GM12874 (cell line): ENCODE measurements around the gene GUCY2D.

Experiments used
- CTCF ChIP-seq: IDR thresholded peaks from 2 replicates; pipeline ENCODE4 v1.5.1; 2011; ENCODE audit warnings: low read depth, mild to moderate bottlenecking, control low read depth, low read length, moderate library complexity; ENCODE audit not compliant: insufficient read depth

The GUCY2D gene

GRCh38 chr17:8020776-8021564, 18.6 kb downstream of the GUCY2D start:
- no peak for TF ChIP-seq CTCF

GRCh38 chr17:8021565-8022359, 19.3 kb downstream of the GUCY2D start:
- TF ChIP-seq CTCF: no peak

- no peak for TF ChIP-seq CTCF
Measured at GRCh38 chr17:8022360-8023003, 20.1 kb downstream of the GUCY2D start.

- no peak for TF ChIP-seq CTCF
Measured at GRCh38 chr17:8025176-8025911, 22.9 kb downstream of the GUCY2D start.

GRCh38 chr17:8029121-8029520, 26.7 kb downstream of the GUCY2D start:
- no peak for TF ChIP-seq CTCF

- TF ChIP-seq CTCF: no peak
Measured at GRCh38 chr17:8031261-8031661, 28.8 kb downstream of the GUCY2D start.
